GM12872 (cell line): Measurements from ENCODE around the gene ZNF615.

Source experiments
- CTCF ChIP-seq: IDR thresholded peaks from 3 replicates; pipeline ENCODE4 v1.5.1; 2011; ENCODE audit warnings: low read depth, mild to moderate bottlenecking, low read length, moderate library complexity; ENCODE audit not compliant: insufficient read depth

The ZNF615 gene

GRCh38 chr19:52007806-52008557, at the start of gene ZNF615:
Gene ZNF615 (minus strand): TSS chr19:52008211. CDS start chr19:52003711, 4,500 bp downstream.
- no peak for TF ChIP-seq CTCF

- no peak for TF ChIP-seq CTCF
Measured at GRCh38 chr19:52048555-52049501, 40.8 kb upstream of the ZNF615 start, which contains the start of gene ZNF432. Gene ZNF432 (minus strand): TSS chr19:52048838. CDS start chr19:52046868, 1,970 bp downstream.

GRCh38 chr19:52039169-52039568, 31.2 kb upstream of the ZNF615 start:
- TF ChIP-seq CTCF, result no peak

- no peak for TF ChIP-seq CTCF
Measured at GRCh38 chr19:52034051-52034728, 26.2 kb upstream of the ZNF615 start.

GRCh38 chr19:52028780-52029123, 20.7 kb upstream of the ZNF615 start:
- no peak for TF ChIP-seq CTCF

GRCh38 chr19:52028027-52028779, 20.2 kb upstream of the ZNF615 start, which contains the start of gene ZNF614:
Gene ZNF614 (minus strand): TSS chr19:52028379. CDS start chr19:52025745, 2,634 bp downstream.
- no peak for TF ChIP-seq CTCF
